Measurements from ENCODE around the gene PGA5.
"Not testable (repeated sequence)": the region's sequence is repeated elsewhere in the genome, so short reads cannot be mapped to it uniquely, and the experiment has no call there.

The PGA5 gene

DNA sequence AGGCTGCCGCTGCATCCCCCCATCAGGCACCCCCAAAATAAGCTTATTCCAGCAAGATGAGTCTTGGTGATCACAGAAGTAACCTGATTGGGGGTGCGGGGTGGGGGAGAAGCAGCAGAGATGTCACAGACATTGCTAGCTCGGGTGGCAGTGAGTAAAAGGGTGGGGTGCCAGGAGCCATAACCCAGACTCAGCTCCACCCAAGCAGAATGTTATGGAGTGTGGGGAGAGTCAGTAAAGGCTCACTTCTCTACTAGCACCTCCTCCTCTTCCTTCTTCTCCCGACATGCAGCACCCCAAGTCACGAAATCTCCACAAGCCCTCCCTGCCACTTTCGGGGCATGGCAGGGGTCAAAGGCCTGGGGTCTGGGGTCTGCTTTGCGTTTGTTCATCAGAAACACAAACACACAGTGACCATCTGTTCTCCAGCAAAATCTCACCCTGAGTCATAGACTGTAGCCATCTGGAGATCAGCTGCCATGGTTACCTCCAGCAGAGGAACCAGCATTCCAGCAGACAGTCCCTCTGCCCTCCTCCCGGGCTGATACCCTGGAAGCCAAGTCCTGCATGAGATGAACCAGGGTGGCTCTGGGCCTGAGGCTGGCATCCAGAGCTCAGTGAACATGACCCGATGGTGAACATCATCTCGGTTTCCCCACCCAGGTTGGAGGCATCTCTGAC is 14.4 kb upstream of the PGA5 start:
- DNase-seq (ENCODE audit: low read depth in 2 of 3, low spot score in 2 of 3) = not testable (repeated sequence)

DNA sequence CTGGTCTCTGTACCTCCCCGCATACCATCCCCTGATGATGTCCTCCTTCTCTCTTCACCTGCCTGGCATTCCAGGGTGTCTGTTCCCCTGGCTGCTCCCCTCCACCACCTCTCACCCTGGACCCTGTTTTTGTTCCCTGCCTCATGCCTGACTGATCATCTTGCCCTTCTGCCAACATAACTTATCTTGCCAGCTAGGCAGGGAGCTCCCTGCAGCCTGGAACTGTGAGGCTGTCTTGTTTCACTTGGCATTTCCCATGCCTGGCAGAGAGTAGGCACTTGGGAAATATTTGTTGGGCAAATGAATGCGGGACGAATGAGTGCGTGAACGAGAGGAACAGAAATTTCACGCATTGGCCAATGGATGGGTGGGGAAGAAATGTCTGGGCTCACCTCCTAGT is 11.5 kb upstream of the PGA5 start:
- not testable (repeated sequence) for DNase-seq (ENCODE audit: low read depth in 2 of 3, low spot score in 2 of 3)

DNA sequence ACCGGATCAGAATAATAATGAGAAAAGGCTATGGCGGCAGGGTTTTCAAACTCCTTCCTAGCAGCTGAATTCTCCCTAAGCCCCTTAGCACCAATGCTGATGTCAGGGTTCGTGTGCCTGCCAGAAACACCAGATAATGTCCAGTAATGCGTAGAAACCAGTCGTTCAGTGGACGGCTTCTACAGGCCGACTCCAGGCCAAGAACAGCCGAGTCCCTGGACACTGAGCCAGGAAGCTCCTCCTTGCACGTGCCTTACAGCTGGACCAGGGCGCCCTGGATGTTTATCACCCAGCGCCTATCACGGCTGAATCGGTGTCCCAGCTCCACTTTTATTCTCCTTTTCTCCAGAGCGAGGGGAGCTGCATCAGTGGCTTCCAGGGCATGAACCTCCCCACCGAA is 9.9 kb upstream of the PGA5 start:
- not testable (repeated sequence) for DNase-seq (ENCODE audit: low read depth in 2 of 3, low spot score in 2 of 3)

DNA sequence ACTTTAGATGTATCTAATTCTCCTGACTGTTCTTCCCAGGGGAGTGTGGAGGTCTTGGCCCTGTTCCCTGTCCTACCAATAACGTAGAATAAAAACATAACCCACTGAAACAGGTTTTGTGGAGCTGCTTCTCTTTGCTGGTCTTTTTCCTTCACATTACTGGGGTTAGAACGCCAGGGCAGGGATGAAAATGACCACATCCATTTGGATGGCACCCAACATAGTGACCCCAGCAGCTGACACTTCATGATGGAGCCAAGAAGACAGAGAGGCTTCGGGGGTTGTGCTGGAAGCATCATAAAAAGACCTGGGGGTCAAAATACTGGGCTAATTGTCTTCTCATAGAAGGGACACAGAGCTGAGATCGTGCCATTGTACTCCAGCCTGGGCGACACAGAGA is 9.4 kb upstream of the PGA5 start:
- DNase-seq (ENCODE audit: low read depth in 2 of 3, low spot score in 2 of 3) = not testable (repeated sequence)

DNA sequence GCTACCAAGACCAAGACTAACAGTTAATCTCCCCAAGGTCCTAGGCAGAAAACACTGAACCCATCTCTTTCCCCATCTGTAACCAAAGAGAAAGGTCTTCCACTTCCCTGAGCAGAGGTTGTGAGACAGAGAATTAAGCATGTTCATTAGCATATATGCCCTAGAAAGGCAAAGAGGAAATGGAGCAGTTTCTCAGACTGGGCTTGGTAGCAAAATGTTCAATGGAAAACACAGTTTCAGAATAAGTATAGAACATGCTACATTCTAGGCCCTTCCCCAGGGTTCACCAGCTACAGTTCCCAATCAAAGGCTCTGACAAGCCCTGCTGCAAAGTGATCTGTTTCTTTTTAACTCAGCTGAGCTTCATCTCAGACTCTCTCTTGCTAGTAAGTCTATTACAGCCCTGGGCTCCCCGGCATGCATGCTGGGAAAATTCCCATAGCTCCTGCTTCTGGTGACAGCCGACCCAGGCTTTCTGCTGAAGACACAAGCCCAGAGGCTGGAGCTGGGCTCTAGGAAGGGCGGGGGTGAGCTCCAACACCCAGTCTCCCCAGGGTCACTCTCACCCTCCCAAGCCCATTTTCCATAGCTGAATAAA is 8.3 kb upstream of the PGA5 start:
- DNase-seq (ENCODE audit: low read depth in 2 of 3, low spot score in 2 of 3) = not testable (repeated sequence)

DNA sequence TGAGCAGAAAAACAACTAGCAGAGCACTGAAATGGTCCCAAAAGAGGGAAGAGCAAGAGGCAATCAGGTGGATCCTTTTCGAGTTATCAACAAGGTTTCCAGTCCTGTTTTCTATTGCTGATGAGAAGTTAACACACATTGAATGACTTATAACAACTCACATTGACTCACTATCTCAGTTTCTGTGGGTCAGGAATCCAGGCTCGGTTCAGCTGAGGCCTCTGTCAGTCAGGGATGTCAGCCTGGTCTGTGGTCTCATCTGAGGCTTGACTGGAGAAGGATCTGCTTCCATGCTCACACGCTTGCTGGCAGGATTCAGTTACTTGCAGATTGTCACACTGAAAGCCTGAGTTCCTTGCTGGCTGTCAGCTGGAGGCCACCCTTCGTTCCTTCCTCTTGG is 3.8 kb upstream of the PGA5 start:
- DNase-seq (ENCODE audit: low read depth in 2 of 3, low spot score in 2 of 3) = not testable (repeated sequence)

DNA sequence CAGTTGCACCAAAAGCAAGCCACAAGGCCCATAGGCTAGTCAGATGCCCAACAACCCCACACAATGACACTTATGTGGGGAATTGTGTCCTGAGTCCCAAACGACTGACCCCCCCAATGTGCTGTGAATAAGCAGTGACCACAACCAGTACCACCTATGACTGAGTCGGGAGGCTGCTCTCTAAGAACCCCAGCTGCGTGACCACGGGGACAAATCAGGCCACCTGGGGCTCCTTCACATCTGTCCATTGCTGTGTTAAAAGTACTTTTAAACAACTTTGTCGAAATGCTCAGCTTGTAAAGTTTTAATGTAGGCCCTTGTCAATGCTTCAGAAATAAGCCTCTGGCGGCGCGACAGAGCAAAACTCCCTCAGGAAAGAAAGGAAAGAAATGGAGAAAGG is 687 bp upstream of the PGA5 start:
- DNase-seq (ENCODE audit: low read depth in 2 of 3, low spot score in 2 of 3) = not testable (repeated sequence)

DNA sequence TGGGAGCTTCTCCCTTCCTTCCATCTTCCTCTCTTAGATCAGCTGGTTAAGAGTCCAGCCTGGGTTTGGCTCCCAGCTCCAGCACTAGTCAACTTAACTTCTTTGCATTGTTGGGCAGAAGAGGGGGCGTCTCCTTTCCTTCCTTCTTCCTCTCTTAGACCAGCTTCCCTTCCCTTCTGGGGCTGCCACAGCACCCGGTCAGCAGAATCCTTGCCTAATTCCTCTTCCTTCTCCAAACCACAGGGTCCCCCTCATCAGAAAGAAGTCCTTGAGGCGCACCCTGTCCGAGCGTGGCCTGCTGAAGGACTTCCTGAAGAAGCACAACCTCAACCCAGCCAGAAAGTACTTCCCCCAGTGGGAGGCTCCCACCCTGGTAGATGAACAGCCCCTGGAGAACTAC is 551 bp downstream of the PGA5 start:
- not testable (repeated sequence) for DNase-seq (ENCODE audit: low read depth in 2 of 3, low spot score in 2 of 3)

DNA sequence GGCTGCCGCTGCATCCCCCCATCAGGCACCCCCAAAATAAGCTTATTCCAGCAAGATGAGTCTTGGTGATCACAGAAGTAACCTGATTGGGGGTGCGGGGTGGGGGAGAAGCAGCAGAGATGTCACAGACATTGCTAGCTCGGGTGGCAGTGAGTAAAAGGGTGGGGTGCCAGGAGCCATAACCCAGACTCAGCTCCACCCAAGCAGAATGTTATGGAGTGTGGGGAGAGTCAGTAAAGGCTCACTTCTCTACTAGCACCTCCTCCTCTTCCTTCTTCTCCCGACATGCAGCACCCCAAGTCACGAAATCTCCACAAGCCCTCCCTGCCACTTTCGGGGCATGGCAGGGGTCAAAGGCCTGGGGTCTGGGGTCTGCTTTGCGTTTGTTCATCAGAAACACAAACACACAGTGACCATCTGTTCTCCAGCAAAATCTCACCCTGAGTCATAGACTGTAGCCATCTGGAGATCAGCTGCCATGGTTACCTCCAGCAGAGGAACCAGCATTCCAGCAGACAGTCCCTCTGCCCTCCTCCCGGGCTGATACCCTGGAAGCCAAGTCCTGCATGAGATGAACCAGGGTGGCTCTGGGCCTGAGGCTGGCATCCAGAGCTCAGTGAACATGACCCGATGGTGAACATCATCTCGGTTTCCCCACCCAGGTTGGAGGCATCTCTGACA is 4.4 kb downstream of the PGA5 start:
- not testable (repeated sequence) for DNase-seq (ENCODE audit: low read depth in 2 of 3, low spot score in 2 of 3)

DNA sequence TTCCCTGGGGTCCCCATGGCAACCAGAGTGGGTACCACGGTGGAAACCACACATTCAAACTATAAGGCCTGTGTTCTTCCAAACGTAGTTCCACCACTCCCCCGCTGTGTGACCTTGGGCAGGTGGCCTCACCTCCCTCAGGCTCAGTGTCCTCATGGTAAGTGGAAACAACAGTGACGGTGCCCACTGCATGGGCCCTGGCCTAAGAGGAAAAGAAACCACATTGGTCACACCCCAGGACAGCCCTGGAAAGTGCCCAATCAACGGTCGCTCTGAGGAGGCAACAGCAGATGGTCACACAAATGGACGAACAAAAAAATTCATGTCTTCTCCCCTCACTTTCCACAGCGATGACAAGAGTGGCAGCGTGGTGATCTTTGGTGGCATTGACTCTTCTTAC is 7.1 kb downstream of the PGA5 start:
- not testable (repeated sequence) for DNase-seq (ENCODE audit: low read depth in 2 of 3, low spot score in 2 of 3)

DNA sequence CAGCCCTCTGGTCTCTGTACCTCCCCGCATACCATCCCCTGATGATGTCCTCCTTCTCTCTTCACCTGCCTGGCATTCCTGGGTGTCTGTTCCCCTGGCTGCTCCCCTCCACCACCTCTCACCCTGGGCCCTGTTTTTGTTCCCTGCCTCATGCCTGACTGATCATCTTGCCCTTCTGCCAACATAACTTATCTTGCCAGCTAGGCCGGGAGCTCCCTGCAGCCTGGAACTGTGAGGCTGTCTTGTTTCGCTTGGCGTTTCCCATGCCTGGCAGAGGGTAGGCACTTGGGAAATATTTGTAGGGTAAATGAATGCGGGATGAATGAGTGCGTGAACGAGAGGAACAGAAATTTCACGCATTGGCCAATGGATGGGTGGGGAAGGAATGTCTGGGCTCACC is 8.2 kb downstream of the PGA5 start:
- DNase-seq (ENCODE audit: low read depth in 2 of 3, low spot score in 2 of 3) = not testable (repeated sequence)

DNA sequence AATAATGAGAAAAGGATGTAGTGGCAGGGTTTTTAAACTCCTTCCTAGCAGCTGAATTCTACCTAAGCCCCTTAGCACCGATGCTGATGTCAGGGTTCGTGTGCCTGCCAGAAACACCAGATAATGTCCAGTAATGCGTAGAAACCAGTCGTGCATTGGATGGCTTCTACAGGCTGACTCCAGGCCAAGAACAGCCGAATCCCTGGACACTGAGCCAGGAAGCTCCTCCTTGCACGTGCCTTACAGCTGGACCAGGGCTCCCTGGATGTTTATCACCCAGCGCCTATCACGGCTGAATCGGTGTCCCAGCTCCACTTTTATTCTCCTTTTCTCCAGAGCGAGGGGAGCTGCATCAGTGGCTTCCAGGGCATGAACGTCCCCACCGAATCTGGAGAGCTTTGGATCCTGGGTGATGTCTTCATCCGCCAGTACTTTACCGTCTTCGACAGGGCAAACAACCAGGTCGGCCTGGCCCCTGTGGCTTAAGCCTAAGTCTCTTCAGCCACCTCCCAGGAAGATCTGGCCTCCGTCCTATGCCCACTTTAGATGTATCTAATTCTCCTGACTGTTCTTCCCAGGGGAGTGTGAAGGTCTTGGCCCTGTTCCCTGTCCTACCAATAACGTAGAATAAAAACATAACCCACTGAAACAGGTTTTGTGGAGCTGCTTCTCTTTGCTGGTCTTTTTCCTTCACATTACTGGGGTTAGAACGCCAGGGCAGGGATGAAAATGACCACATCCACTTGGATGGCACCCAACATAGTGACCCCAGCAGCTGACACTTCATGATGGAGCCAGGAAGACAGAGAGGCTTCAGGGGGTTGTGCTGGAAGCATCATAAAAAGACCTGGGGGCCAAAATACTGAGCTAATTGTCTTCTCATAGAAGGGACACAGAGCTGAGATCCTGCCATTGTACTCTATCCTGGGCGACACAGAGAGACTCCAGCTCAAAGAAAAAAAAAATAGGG is 10.1 kb downstream of the PGA5 start:
- not testable (repeated sequence) for DNase-seq (ENCODE audit: low read depth in 2 of 3, low spot score in 2 of 3)

DNA sequence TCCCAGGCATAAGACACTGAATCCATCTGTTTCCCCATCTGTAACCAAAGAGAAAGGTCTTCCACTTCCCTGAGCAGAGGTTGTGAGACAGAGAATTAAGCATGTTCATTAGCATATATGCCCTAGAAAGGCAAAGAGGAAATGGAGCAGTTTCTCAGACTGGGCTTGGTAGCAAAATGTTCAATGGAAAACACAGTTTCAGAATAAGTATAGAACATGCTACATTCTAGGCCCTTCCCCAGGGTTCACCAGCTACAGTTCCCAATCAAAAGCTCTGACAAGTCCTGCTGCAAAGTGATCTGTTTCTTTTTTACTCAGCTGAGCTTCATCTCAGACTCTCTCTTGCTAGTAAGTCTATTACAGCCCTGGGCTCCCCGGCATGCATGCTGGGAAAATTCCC is 11.4 kb downstream of the PGA5 start:
- DNase-seq (ENCODE audit: low read depth in 2 of 3, low spot score in 2 of 3) = not testable (repeated sequence)

DNA sequence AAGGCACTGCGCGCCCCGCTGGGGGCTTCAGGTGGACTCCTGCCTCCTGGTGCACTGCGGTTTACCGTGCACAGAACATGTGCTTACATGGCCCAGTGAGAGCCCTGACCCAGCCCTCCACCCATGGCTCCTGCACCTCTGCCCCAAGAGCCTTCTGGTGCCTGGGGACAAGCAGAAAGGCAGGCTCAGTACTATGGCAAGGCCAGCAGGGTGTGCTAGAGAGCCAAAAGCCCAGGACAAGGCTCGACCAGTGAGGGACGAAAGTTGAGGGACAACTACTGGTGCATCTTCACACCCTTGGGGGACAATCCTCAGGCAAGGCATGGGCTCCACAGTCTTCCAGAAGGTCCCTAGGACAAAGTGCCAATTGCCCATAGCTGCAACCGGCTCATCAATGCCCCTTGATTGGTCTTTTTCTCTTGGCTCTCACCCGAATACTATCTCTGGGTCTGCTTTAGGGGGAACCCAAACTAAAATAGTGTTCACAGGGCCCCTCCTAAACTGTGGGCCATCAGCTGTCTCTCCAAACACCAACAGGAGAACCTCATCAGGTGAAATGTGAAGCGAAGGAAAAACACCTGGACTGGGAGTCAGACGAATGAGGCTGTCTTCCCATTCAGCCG is 13.5 kb downstream of the PGA5 start:
- DNase-seq (ENCODE audit: low read depth in 2 of 3, low spot score in 2 of 3) = peak; percentile 31 to 44 (median 39)

DNA sequence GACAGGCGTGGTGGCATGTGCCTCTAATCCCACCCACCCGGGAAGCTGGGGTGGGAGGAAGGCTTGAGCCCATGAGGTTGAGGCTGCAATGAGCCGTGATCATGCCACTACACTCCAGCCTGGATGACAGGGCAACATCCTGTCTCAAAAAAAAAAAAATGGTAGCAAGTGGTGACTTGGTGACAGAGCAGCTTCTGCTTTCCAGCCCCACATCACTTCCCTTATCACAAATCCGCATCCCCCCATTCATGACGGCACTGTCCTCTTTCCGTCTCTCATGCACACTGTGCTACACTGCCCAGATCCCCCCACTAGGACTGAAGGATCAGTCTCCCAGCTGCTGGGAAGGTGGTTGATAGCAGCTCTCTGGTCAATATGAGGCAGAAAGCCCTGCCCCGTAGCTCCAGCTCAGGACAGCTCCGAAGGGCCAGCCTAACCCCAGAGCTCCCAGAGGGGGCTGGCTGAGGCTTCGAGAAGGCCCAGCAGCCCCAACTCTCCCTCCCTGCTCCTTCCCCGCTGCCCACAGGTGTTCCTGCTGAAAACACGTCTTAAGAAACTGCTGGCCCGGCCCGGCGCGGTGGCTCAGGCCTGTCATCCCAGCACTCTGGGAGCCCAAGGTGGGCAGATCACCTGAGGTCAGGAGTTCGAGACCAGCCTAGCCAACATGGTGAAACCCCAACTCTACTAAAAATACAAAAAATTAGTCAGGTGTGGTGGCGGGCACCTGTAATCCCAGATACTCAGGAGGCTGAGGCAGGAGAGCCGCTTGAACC is 15.9 kb downstream of the PGA5 start:
- DNase-seq (ENCODE audit: low read depth in 2 of 3, low spot score in 2 of 3) = no peak

DNA sequence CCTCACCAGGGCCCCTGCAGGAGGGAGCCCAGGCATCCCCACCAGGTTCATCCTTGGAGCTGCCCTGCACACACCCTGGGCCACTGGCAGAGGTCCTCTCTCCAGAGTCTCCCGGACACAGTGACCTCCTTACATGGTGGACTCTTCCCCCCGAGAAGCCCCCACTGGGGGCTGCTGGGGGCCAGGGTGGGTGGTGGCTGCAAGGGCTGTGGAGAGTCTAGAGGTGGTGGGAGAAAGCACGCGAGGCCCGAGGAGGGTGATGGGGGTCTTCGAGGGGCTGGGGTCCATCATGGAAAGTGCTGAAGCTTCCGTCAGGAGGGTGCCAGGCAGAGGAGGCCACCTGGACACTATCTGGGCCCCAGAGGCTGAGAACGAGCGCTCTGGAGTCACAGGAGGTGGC is 17.6 kb downstream of the PGA5 start:
- DNase-seq (ENCODE audit: low read depth in 2 of 3, low spot score in 2 of 3) = no peak

DNA sequence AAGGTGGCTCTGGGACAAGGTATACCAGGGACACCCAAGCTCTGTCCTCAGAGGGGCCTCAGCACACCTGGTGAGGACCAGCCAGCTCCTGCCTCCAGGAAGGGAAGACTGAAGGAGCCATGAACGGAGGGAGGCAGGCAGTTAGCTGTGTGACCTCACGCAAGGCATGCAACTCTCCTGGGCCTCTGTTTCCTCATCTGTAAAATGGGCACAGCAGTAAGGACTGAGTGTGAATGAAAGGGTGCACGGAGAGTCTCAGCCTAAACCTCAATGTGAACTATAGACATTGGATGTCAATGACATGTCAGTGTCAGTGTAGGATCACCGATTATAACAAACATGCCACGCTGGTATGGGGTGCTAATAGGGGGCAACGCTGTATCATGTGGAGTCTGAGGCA is 18.4 kb downstream of the PGA5 start:
- no peak for DNase-seq (ENCODE audit: low read depth in 2 of 3, low spot score in 2 of 3)

DNA sequence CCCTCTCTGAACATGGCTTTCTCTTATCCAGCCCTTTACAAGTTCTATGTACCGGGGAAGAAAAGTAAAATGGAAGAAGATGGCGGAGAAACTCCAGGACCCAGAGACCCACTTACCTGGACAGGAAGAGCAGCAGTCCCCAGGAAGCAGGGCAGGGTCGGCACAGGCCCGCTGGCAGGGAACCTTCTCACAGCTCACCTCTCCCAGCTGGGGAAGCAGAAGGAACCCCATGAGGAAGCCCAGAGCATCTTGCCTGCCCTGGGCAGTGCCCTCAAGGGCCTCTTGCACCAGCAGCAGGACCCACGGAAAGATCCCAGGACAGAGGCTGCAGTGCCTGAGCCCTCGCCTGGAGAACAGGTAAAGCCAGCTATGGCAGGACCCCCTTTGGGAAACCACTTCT is 23.4 kb downstream of the PGA5 start:
- no peak for DNase-seq (ENCODE audit: low read depth in 2 of 3, low spot score in 2 of 3)

DNA sequence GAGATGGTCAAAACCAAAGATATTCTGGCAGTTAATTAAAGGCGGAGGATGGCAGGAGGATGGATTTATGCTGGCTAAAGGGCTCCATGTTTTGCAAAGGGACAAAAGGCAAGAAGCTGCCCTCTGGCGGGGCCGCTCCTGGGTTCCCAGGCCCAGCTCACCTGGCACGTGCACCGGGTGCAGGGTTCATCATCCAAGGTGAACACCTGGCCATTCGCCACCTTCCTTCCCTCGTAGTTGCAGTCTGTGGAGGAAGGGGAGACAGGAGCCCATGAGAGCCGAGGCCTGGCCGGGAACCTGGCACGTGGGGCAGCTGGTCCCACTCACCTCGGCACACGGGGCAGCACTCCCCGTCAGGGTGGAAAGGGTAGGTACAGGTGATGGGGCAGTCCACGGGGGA is 23.8 kb downstream of the PGA5 start:
- DNase-seq (ENCODE audit: low read depth in 2 of 3, low spot score in 2 of 3) = no peak

DNA sequence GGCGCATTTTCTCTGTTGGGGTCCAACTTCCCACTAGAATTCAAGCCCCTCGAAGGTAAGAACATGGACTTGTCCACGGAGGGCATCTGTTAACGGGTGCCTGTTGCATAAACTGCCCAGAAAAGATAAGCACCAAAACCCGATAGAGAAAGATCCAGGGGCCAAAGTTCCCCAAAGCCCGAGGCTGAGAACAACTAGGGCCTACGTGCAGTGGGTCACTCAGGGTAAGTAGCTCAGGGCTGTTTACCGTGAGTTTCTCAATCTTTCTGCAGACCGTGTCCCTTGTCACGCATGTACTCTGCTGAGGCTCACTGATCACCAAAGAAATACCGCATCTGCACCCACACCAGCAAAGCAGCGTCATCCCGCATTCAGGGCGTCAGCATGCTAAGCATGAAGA is 24.4 kb downstream of the PGA5 start:
- DNase-seq (ENCODE audit: low read depth in 2 of 3, low spot score in 2 of 3) = no peak
